Prostate gland (tissue), 2 donors: ENCODE measurements around the gene SCRG1. TPM values are rescaled to one million over a fixed set of nuclear protein-coding genes. Genes with fewer than 3 reads are reported as not detected.

Source experiments
- DNase-seq: peaks from one replicate; pipeline ENCODE4 v3.0.0-alpha.2; 2019; ENCODE audit warnings: low spot score
- H3K27ac ChIP-seq, 2 donors: fragments of 200-600 bp; sonication (generic); 2 replicates each; pipeline ENCODE4 v1.5.1; 2017 to 2019
- H3K27me3 ChIP-seq: fragments of 200-600 bp; sonication (generic); replicated peaks from 2 replicates; pipeline ENCODE4 v1.5.1; 2019; ENCODE audit not compliant: insufficient read depth
- H3K36me3 ChIP-seq, 2 donors: fragments of 200-600 bp; sonication (generic); 1 replicate in 1 of 2; 2 replicates in 1 of 2; pipeline versions ENCODE4 v1.5.1 to v1.8.1; 2017 to 2019
- H3K4me1 ChIP-seq: fragments of 200-600 bp; sonication (generic); replicated peaks from 2 replicates; pipeline ENCODE4 v1.5.1; 2019
- H3K4me3 ChIP-seq, 2 donors: fragments of 200-600 bp; sonication (generic); 2 replicates each; pipeline ENCODE4 v1.5.1; 2017 to 2019
- H3K9me3 ChIP-seq: fragments of 200-600 bp; sonication (generic); 2 replicates; pipeline ENCODE4 v1.5.1; 2017
- POLR2A ChIP-seq: fragments of 450-650 bp; IDR thresholded peaks from one replicate; pipeline ENCODE4 v1.6.1; 2016; ENCODE audit warnings: antibody characterized with exemption, mild to moderate bottlenecking
- POLR2AphosphoS5 ChIP-seq: sonication (generic); formaldehyde crosslinking; IDR thresholded peaks from one replicate; pipeline ENCODE4 v1.6.1; 2017; ENCODE audit warnings: antibody characterized with exemption
- WGBS: methylation state at CpG from one replicate; pipeline ENCODE4 v1.1.5; 2018; 5-methylcytosine and 5-hydroxymethylcytosine counted together
- intact Hi-C: fragments of 100-400 bp; cut with DNase I; formaldehyde crosslinking; loops from one replicate; pipeline ENCODE4 v1.14.2; 2022
- total RNA-seq, 2 donors: library from RNA; depleted of rRNA; stranded (reverse); fragments of >200 nt; gene quantifications; one replicate each; pipeline ENCODE4 v1.1.0, GENCODE V29; 2016
- TF ChIP-seq, protein P1 (sequence below), 4 experiments: fragments of 200-600 bp in 2 of 4; fragments of 450-650 bp in 2 of 4; sonication (generic) in 2 of 4; IDR thresholded peaks; 1 replicate in 3 of 4; 2 replicates in 1 of 4; pipeline ENCODE4 v1.5.1; 2016 to 2019; ENCODE audit warnings: antibody characterized with exemption in 4 of 4, mild to moderate bottlenecking in 2 of 4, moderate library complexity in 2 of 4

The SCRG1 gene
- total RNA-seq, 2 donors from 2014 or later: 0.14 to 15.1 TPM

DNA sequence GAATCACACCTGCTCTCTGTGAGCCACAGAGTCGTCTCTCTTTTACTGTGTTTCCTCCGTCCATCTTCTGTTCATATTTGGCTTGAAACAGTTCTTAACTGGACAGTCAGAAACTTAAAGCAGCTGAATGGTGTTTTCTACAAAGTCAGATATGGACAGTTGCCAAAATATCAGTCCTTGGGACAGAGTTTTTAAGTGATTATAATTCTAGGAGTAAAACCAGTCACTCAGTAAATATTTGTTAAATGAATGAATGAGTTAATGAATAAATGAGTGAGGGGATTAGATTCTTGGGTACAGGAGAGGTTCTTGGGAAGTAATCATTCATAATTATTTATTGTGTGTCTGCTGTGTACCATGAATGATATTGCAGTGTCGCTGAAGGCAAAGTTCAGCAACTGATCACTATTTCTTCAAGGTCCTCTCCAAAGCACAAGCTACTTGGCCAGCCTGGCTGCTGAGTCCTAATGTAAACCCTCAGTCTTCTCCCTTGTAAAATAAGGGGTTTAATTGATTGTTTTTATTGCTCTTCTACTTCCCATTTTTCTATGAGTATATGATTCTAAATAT lies 5.5 kb upstream of the SCRG1 start:
- H3K36me3 ChIP-seq: no peaks in the 10 kb centered on the region
- no peaks in the 10 kb centered on the region for H3K9me3 ChIP-seq
- H3K4me3 ChIP-seq: no peak overlapping the region
- no peaks in the 10 kb centered on the region for H3K27me3 ChIP-seq
- intact Hi-C loops: no loop called here
- no peaks in the 10 kb centered on the region for H3K4me1 ChIP-seq
- 75% methylated on average over 3 of the region's 3 CpGs for WGBS
- no peak for DNase-seq
- TF ChIP-seq POLR2A (no peak), POLR2AphosphoS5 (no peak)
- TF ChIP-seq, protein P1, sequence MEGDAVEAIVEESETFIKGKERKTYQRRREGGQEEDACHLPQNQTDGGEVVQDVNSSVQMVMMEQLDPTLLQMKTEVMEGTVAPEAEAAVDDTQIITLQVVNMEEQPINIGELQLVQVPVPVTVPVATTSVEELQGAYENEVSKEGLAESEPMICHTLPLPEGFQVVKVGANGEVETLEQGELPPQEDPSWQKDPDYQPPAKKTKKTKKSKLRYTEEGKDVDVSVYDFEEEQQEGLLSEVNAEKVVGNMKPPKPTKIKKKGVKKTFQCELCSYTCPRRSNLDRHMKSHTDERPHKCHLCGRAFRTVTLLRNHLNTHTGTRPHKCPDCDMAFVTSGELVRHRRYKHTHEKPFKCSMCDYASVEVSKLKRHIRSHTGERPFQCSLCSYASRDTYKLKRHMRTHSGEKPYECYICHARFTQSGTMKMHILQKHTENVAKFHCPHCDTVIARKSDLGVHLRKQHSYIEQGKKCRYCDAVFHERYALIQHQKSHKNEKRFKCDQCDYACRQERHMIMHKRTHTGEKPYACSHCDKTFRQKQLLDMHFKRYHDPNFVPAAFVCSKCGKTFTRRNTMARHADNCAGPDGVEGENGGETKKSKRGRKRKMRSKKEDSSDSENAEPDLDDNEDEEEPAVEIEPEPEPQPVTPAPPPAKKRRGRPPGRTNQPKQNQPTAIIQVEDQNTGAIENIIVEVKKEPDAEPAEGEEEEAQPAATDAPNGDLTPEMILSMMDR (IDR thresholded peaks at IDR 0.05): no peak
- no peak overlapping the region for H3K27ac ChIP-seq

DNA sequence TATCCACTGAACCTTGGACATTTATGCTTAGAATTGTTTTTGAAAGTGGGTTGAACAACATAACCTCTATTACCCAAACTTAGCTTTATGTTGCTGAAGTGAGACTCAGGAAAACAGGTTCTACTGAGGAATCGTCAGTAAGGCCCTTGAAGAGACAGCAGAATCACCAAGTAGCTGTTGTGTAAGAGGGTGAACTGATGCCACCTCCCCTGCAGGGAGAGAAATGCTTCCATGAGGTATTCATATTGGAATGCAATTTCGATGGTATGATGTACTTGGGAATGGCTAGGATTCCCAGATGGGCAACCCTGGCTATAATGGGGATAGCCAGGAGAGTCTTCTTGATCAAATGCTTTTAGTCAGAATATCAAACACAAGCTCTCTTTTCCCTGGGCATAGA lies 4.1 kb upstream of the SCRG1 start:
- H3K27ac ChIP-seq: no peak overlapping the region
- 96% methylated on average over 2 of the region's 2 CpGs for WGBS
- no peak for DNase-seq
- H3K27me3 ChIP-seq: no peaks in the 10 kb centered on the region
- H3K36me3 ChIP-seq: no peaks in the 10 kb centered on the region
- no peaks in the 10 kb centered on the region for H3K9me3 ChIP-seq
- intact Hi-C loops: no loop called here
- H3K4me3 ChIP-seq: no peak overlapping the region
- no peaks in the 10 kb centered on the region for H3K4me1 ChIP-seq
- TF ChIP-seq POLR2AphosphoS5 (no peak), POLR2A (no peak)
- TF ChIP-seq, protein P1 (IDR thresholded peaks at IDR 0.05): no peak

DNA sequence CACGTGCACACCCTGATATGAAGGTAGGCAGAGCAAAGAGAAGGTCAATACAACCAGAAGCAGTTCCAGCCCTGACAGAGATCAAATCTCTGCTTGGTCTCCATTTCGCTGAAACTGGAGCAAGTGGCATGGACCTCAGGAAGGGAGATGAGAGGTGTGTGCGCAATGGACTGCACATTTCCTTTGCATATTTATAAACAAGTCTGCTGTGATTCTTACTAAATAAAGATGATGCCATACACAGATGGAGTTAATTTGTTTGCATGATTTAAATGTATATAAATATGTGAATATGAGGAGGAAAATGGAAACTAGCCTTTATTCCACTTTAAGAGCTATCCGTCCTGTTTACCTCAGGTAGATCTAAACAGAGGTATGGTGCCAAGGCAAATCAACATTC lies 2.1 kb upstream of the SCRG1 start:
- intact Hi-C loops: no loop called here

DNA sequence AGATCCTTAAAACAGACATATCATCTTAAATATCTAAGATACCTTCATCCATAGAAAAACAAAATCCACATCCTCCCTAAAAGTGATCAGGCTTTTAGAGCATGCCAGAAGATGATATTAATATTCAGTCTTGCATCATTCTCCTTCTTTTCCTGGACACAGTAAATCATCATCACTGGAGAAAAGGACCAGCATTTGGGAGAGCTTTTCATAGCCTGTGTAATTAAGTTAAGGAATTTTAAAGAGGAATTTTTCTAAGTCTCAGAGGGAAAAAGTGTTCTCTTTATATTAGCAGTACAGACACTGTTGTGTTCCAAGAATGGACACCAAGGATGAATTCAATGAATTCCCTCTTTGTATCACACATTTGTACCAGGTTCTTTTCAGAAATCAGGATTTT lies 696 bp downstream of the SCRG1 start:
- intact Hi-C loops: no loop called here
- no peak overlapping the region for H3K4me3 ChIP-seq
- no peak for DNase-seq
- no peaks in the 10 kb centered on the region for H3K27me3 ChIP-seq
- TF ChIP-seq, protein P1 (IDR thresholded peaks at IDR 0.05): no peak
- no peak for TF ChIP-seq POLR2A
- TF ChIP-seq POLR2AphosphoS5: no peak
- H3K36me3 ChIP-seq: no peaks in the 10 kb centered on the region
- H3K4me1 ChIP-seq: no peaks in the 10 kb centered on the region
- H3K27ac ChIP-seq: no peak overlapping the region
- H3K9me3 ChIP-seq: no peaks in the 10 kb centered on the region

More for the DNA sequence above, 2.1 kb upstream of the SCRG1 start:
- TF ChIP-seq POLR2AphosphoS5 (no peak), POLR2A (no peak)
- TF ChIP-seq, protein P1 (IDR thresholded peaks at IDR 0.05): no peak
- no peak overlapping the region for H3K4me3 ChIP-seq
- H3K27me3 ChIP-seq: no peaks in the 10 kb centered on the region
- 96% methylated on average over 4 of the region's 4 CpGs for whole genome bisulfite sequencing
- no peaks in the 10 kb centered on the region for H3K9me3 ChIP-seq
- no peak overlapping the region for H3K27ac ChIP-seq
- DNase-seq: no peak
- H3K4me1 ChIP-seq: no peaks in the 10 kb centered on the region
- H3K36me3 ChIP-seq: no peaks in the 10 kb centered on the region

DNA sequence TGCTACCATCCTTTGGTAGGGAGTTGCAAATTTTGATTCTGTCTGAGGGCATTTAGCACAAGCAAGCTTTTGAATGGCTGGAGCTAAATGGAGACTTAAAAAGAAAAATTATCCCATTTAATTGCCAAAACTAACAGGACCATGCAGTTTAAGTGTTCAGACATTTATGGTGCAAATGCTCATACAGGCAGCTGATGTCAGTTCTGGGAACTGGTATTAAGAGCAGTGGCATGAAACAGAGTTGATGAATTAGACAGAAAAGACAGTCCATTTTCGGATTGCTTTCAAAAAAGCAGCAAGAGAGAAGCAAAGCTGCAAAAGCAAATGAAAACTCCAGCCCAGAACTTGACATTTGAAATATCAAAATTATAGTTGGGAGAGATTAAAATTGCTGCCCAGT lies 1.3 kb downstream of the SCRG1 start:
- intact Hi-C loops: no loop called here
- Histone ChIP-seq H3K27me3 (no peaks in the 10 kb centered on the region), H3K4me1 (no peaks in the 10 kb centered on the region), H3K4me3 (no peak overlapping the region), H3K9me3 (no peaks in the 10 kb centered on the region), H3K27ac (no peak overlapping the region), H3K36me3 (no peaks in the 10 kb centered on the region)
- TF ChIP-seq POLR2A (no peak), POLR2AphosphoS5 (no peak)
- TF ChIP-seq, protein P1 (IDR thresholded peaks at IDR 0.05): no peak
- no peak for DNase-seq
- 58% methylated on average over 1 of the region's 1 CpG for WGBS
